ENCODE data around the gene VSTM4.

Gene VSTM4

DNA sequence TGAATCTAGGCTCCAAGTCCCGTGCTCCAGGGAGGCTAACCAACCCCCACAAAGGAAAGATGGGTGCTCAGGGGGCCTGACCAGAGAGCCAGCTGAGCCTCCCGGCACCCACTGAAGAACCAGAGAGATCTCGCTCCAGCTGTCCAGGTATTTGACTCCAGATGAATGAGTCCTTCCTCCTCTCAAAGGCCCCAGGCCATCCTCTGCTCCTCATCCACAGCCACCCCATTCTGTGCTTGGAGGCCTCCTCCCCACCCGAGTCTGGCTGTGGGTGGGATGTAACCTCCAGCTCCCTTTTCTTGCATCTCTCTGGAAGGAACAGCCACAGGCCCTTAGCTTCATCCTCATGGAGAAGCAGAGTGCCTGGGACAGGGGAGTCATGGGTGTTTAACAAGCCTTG, 44.6 kb downstream of the VSTM4 start:
- no peak for DNase-seq (ENCODE audit: low spot score)

DNA sequence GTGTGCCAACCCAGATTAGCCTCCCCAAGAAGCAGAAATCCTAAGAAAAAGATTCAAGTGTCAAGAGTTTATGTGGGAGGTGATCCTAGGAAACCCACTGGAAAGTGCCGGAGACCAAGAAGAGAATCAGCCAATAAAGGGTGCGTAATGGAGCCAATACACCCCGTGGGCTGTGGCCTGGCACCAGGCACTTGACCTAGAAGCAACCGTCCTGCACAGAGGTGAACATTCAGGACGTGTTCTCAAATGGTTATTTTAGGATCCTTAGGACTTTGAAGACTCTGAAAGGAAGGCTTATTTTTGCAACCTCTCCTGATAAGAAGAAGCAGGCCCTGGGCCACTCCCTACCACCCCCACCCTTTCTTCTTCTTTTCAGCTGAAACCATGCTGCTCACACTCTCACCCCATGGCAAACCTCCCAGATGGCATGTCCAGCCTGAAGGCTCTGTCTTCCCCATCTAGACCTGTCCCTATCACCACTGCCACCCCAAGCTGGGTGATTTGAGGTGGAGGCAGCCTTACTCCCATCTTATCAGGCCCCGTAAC, 46.6 kb downstream of the VSTM4 start:
- DNase-seq (ENCODE audit: low spot score), result no peak

DNA sequence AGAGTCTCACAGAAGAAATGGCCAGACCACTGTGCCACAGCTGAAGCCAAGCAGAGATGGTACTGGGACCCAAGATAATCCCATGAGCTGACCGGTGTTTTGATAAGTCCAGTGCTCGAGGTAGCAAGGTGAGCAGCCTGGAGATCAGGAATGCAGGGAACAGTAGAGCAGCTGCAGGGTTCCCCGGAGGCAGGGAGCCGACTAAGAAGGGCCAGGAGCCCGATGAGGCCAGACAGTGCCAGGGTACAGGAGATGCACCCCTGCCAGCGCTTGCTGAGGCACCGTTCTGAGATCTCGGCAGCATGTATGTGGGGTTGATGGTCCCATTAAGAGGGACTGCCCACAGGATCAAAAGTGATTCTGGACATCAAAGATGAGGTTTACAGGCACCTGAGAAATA, 47.1 kb downstream of the VSTM4 start:
- no peak for DNase-seq (ENCODE audit: low spot score)

DNA sequence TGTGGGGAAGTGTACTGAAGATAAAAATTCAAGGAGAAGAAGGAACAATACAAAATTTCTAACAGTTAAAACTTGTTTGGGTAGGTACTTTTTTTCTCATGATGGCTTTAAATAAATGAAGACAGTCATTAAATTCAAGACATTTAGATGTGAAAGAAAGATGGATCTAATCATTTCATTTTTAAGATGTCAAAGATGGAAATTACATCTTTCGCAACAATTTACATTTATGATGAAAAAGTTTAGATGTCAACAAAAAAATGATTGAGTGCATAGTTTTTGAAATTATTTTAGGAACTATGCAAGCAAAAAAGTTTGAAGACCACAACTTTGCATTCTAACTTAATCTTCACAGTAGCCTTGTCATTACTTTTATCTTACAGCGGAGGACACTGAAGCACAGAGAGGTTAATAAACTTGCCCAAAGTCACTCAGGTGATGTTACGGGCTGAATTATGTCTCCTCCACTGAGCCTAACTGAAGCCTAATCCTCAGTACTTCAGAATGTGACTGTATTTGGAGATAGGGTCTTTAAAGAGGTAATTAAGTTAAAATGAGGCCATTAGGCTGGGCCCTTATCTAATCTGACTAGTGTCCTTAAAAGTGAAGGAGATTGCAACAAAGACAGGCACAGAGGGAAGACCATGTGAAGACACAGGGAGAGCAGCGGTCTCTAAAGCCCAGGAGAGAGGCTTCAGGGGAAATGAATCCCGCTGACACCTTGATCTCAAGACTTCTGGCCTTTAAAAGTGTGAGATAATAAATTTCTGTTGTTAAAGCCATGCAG, 48.2 kb downstream of the VSTM4 start:
- DNase-seq (ENCODE audit: low spot score), result no peak

DNA sequence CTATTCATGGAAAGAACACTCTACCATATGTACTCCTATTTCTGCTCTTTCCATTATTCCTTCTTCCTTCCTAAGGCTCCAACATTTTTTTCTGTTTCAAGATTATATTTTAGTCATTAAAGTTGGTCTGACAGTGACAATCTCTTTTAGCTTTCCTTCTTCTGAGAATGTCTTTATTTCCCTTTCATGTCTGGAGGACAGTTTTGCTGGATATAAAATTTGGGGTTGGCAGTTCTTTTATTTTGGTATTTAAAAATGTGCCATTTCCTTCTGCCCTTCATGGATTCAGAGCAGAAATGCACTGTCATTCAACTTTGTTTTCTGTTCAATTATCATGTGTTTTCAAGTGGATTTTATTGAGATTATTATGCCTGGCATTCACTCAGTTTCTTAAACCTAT, 53.1 kb downstream of the VSTM4 start:
- DNase-seq (ENCODE audit: low spot score), result no peak

DNA sequence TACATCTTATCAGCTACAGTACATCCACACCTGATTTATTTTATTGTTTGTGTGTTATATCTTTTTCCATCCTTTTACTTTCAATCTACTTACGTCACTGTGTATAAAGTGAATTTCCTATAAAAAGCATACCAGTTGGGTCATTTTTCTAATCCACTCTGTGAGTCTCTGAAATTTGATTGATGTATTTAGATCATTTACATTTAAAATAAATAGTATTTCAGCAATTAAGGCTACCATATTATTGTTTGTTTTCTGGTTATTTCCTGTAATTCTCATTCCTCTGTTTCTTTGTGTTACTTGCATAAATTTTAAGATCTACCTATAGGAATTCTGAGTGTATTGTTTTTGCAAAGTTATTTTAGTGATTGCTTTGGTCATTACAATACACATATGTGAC, 53.7 kb downstream of the VSTM4 start:
- DNase-seq (ENCODE audit: low spot score), result no peak

DNA sequence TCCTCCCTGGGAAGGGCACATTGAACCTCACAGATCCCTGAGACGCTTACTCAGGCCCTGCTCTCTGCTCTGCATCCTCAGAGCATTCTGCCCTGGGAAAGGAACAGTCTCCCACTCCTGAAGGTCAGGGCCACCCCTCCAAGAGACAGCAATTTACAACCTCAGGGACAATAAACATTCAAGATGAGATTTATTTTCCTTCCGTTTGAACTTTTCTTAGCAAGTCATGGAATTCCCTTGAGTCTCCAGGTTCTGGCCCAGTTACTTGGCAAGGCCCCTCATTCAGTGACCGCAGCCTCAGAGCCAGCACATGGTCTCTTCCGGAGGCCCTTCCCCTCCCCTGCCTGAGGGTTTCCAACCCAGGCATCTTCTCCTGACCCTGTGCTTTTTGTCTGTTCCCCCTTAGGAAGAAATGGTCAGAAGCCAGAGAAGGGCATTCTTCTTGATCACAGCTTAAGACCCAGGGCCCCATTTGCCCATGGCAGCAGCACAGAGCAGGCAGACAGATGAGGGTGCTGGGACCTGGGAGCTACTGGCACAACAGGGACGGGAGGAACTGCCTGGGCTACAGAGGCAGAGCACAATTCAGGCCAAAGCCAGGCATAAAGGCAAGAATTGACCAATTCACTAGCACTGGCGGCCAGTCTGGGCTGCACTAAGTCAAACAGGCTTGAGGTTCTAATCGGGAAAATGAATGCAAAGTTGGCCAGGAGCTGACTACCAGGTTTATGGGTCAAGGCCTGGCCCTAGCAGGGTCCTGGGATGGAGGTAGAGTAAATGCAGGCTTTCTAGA, 56.7 kb downstream of the VSTM4 start:
- DNase-seq (ENCODE audit: low spot score), result no peak

DNA sequence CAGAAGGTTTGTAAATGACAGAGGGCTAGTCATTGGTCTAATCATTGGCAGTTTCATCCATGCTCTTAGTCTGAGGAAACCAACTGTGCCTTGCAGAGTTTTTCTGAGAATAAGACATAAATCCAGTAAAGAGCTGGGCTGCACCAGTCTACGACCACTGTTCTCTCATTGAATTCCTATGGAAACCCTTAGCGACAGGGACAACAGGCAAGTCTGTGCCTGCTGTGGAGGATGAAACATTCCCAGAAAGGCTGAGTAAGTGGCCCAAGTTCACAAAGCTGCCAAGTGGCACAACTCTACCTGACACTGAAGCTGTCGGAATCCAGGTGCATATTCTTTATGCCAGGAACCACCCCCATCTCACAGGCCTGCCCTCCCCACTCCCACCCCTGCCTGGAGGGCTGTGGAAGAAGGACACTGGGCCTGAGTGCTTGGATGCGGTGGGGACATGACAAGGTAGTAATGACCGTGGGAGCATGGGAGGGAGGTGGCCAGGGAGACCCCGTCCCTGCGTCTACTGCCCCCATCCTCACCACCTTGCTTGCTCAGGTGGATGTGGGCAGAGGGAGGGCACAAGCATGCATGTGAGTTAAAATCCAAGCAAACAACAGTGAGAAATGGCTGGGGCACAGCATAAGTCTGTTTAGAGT, 58.0 kb downstream of the VSTM4 start:
- no peak for DNase-seq (ENCODE audit: low spot score)

DNA sequence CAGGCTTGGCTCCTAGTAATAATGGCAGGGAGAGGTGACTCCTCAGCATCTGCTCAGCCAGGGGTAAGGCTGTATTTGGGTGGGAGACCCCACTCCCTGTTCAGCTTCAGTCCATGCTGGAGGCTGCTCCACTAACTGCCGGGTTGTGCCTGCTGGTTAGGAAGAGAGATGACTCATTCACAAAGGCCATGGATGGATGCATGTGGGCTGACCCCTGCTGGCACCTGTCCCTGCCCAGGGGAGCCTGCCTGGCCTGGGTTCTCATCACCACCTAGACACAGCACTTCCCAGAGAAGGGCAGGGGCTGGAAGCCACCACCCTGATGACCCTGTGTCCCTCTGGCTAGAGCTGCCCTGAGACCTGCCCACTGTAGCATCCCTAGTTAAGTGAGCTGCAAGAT, 59.0 kb downstream of the VSTM4 start:
- no peak for DNase-seq (ENCODE audit: low spot score)

DNA sequence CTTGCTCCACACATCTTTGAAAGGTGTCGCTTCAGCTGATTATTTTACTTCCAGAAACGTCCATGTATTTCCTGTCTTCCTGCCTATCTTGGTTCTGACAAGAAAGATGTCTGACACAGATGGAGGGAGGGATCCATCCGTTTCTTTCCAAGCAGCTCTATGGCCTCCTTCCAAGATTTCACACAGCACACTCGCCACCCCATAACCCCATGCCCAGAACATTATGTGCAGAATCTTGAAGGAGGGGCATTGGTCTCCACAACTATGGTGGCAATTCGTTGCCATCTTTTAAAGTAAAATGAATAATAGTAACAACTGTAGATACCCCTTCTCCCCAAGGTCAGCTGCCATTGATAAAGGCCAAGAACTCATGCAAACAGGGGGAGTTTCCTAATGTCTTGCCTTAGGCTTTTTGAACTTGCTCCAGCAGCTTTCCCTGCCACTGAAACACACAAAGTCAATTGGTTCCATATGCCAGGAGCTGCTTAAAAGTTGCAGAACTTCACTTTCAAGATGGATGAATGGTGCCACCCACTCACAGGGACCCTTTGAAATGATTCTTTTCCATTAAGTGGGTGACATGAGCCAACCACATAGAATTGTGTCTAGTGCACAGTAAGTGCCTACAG, 60.0 kb downstream of the VSTM4 start:
- DNase-seq (ENCODE audit: low spot score), result no peak

DNA sequence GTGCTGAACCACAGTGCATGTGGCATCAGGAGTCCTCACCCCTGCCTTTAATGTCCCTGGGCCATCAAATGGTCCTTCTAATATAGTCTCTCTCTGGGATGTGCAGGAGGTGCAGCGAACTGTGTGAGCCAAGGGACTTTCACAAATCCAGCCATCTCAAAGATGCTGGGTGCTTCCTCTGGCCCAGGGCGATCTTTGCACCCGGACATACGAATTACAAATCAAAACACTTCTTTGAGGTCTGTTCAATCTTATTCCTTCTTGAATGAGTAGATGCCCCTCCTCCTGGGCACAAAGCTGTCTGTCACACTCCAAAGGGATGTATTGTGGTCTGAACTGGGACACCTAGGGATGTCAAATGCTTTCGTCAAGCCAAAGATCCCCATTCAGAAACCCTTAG, 60.6 kb downstream of the VSTM4 start:
- no peak for DNase-seq (ENCODE audit: low spot score)

DNA sequence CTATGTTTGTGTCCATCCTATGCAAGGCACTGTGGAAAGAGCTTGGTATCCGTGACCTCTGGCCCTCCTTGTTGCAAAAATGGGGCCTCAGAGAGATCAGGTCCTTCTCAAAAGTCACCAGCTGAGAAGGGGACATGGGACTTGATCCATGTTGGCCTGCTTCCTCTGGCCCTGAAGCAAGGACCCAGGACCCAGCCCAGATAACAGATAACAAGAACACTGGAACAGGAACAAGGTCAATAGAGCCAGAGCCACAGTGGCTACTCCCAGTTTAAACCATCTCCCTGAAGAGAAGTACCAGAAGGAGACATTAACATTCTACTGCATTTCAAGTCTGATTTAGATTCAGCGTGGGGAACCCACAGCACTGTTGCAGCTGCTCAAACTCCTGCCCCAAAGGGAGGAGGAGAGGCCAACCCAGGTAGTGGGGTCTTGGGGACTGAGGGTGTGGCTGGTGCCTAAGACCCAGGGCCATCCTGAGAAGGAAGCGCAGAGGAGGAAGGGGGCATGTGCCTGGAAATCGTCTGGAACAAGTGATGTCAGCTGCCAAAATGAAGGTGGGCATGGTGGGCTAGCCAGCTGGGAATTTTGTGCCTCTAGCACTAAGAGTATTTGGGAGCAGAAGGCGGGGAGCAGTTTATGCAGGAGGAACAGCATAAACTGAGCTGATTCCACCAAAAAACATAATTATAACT, 61.2 kb downstream of the VSTM4 start:
- no peak for DNase-seq (ENCODE audit: low spot score)

DNA sequence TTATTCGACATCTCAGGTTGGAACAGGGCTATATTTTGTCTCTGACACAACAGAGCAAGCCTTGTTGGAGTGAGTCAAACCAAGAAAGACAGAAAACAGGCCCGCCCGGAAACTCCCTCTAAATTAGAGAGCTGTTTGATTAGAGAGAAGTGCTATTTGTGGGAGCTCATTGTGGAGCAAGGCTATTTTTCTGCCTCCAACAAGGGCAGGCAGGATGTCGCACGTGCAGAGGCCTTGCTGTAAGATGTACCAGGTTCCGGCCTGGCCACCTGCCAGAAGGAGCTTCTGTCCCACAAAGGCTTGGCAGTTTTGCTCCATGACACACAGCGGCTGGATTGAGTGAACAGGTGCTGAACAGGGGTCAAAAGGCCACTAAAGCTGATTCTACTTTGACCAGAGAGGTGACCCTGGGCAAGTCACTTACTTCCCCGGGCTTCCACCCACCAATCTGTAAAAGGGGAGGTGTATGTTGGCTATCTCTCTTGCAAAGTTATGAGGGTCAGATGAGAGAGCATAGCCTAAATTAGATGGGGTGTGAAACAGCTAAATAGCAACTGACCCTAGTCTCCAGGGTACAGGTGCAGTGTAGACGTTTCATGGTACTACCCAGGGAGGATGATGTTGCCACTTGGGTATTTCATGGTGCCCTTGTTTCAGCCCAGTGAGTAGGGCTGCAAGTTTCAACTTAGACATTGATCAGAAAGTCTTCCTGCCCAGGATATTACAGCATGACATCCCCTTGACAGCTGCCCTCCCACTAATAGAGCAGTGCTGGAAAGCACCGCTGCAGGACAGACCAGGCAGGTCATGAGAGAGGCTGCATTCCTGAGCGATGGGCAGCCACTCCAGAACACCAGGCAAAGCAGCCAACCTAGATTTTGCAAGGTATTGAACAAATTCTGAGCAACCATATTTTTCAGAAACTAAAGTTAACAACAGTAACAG, 62.0 kb downstream of the VSTM4 start:
- DNase-seq (ENCODE audit: low spot score), result no peak

DNA sequence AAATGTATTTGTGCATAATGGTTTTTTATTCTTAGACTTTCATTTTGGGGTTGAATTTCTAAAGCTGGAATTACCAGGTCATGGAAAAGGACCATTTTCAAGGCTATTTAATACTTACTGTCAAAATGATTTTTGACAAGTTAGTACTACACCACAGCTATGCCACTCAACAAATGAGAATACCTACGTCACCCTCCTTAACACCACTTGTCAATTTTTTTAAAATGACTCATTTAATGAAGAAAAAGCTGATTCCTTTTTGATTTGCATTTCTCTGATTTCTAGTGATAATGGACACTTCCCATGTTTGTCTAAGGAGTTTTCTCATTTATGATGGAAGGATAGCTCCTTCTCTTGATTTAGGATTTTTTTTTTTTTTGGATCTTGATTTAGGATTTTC, 63.3 kb downstream of the VSTM4 start:
- no peak for DNase-seq (ENCODE audit: low spot score)

DNA sequence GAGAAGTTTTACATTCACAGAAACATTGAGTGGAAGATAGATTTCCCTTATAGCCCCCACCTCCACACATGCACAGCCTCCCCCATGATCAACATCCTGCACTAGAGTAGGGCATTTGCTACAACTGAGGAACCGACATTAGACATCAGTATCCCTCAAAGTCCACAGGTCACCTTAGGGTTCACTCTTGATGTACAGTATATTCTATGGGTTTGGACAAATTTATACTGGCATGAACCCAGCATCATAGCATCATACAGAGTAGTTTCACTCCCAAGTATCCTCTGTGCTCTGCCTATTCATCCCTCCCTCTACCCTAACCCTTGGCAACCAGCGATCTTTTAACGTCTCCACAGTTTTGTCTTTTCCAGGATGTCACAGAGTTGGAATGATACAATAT, 64.4 kb downstream of the VSTM4 start:
- no peak for DNase-seq (ENCODE audit: low spot score)

DNA sequence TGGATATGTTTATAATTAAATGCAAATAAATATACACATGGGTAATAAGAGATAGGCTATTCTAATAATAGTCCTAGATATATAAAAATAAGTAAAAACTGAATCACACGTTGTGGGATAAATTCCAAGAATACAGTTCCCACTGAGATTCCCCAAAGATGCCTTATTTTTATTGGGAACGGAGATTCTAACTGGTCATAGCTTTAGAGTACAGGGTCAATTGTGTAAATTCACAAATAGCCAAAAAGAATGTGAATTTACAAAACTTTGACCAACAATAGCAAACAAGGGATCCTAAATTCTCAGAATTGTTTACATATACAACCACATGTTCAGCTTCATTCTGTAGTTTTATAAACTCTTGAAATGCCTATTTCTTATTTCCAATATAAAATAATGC, 65.0 kb downstream of the VSTM4 start:
- DNase-seq (ENCODE audit: low spot score), result no peak

DNA sequence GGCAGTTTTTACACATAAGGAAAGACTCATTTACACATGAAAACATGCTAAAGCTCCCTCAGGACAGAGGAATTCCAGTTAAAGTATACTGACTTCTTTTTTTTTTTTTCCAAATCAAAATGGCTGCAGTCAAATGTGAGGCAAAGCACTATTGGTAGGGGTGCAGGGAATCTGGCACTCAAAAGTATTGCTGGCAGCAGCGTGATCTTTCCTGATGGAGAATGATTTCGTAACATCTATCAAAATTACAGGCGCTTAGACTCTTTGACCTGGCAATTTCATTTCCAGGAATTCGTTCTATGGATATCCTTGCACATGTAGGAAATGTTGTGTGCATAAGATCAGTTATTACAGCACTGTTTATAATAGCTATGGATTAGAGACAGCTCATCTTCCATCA, 65.7 kb downstream of the VSTM4 start:
- DNase-seq (ENCODE audit: low spot score), result no peak

DNA sequence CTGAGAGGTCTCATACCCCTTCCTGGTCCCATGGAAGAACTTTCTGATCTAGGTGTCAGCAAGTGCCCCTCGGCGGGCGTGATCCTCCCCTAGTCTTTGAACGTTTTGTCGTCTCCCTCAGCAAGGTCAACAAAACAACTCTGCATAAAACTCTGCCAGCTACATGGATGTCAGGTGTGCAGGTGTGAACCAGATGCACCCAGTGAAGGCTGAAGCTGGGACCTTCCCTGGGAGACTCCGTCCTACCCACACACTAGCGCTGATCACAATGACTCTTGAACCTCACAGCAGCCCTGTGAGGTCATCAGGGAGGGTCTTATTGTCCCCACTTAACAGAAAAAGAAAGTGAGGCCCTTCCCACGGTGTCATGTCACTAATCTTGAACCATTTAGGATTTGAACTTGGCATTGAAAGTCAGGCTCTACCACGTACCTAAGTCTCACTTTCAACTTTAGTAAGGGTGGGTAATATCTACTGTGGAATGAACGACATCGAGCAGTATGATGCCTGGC, 68.1 kb downstream of the VSTM4 start:
- no peak for DNase-seq (ENCODE audit: low spot score)

DNA sequence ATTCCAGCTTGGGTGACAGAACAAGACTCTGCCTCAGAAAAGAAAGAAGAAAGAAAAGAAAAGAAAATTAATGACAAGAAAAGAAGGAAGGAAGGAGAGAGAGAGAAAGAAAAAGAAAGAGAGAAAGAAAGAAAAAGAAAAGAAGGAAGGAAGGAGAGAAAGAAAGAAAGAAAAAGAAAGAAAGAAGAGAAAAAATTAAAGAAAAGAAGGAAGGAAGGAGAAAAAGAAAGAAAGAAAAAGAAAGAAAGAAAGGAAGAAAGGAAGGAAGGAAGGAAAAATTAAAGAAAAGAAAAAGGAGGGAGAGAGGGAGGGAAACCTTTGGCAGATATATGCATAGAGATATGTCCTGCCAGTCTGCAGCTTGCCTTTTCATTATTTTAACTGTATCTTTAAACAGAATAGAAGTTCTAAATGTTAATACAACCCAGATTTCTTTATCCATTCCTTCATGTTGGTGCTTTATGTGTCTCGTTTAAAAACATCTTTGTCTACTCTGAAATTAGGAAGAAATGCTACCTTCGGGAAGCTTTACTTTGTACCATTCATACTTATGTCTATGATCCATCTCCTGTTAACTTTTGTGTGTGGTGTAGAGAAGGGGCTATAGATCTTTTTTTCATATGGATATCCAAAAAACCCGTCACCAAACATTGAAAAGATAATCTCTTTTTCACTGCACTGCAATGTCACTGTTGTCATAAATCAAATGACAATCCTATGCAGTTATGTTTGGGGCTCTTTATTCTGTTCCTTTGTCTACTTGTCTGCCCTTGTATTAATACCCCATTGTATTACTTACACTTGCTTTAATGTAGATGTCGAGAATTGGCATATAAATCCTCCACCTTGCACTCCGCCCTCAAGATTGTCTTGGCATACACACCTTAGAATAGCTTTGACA, 70.8 kb downstream of the VSTM4 start:
- DNase-seq (ENCODE audit: low spot score), result no peak
